Stimulated activated CD8-positive, alpha-beta memory T cell treated with anti-CD3 and anti-CD28 coated beads, Interleukin-7, amount 100 ng/mL, for 4 hours (primary cell): ENCODE results near the gene PSMD2.
"Not testable (repeated sequence)": the region's sequence is repeated elsewhere in the genome, so short reads cannot be mapped to it uniquely, and the experiment has no call there.

ENCODE experiments used
- DNase-seq, 2 donors: peaks; one replicate each; pipeline ENCODE4 v3.0.0-alpha.2; 2020; ENCODE audit warnings: low read depth in 2 of 2

PSMD2 gene

GRCh38 chr3:184298759-184299487 is at the start of gene PSMD2:
TSS of gene PSMD2 (plus strand) at chr3:184299241. CDS start at chr3:184299267, 26 bp downstream.
- DNase-seq, result peak; percentile 96 to 98

GRCh38 chr3:184249412-184250166 is 49.5 kb upstream of the PSMD2 start, which contains the start of gene EEF1AKMT4:
TSS of gene EEF1AKMT4 (plus strand) at chr3:184249672. CDS start at chr3:184249695, 23 bp downstream.
- DNase-seq, result peak; percentile 92 to 94

- DNase-seq, result peak; percentile 77 to 88
Measured at GRCh38 chr3:184250167-184250828, 48.7 kb upstream of the PSMD2 start.

GRCh38 chr3:184255291-184256039 is 43.6 kb upstream of the PSMD2 start:
- no peak for DNase-seq

- no peak for DNase-seq
Measured at GRCh38 chr3:184257083-184257915, 41.7 kb upstream of the PSMD2 start.

GRCh38 chr3:184258926-184259325 is 40.1 kb upstream of the PSMD2 start:
- DNase-seq, result no peak

- DNase-seq, result no peak
Measured at GRCh38 chr3:184259396-184259877, 39.6 kb upstream of the PSMD2 start.

GRCh38 chr3:184259878-184260723 is 38.9 kb upstream of the PSMD2 start:
- DNase-seq, result peak in 1 of 2 donors; percentile 29

- no peak for DNase-seq
Measured at GRCh38 chr3:184260724-184261269, 38.2 kb upstream of the PSMD2 start.

GRCh38 chr3:184261270-184261853 is 37.7 kb upstream of the PSMD2 start, which contains the start of gene CAMK2N2:
TSS of gene CAMK2N2 (minus strand) at chr3:184261553. CDS start at chr3:184261285, 268 bp downstream.
- peak in 1 of 2 donors; percentile 62 for DNase-seq

- peak in 1 of 2 donors; percentile 42 for DNase-seq
Measured at GRCh38 chr3:184261854-184262763, 36.9 kb upstream of the PSMD2 start.

GRCh38 chr3:184262764-184263179 is 36.3 kb upstream of the PSMD2 start:
- no peak for DNase-seq

- DNase-seq, result not testable (repeated sequence)
Measured at GRCh38 chr3:184267249-184267648, 31.8 kb upstream of the PSMD2 start.

GRCh38 chr3:184272269-184272668 is 26.8 kb upstream of the PSMD2 start:
- DNase-seq, result no peak

- DNase-seq, result no peak
Measured at GRCh38 chr3:184275381-184275701, 23.7 kb upstream of the PSMD2 start.

GRCh38 chr3:184275961-184276910 is 22.8 kb upstream of the PSMD2 start, which contains the start of gene ECE2:
TSS of gene ECE2 (plus strand) at chr3:184276022. CDS start at chr3:184276154, 132 bp downstream.
- DNase-seq, result no peak

- DNase-seq, result no peak
Measured at GRCh38 chr3:184277366-184277765, 21.7 kb upstream of the PSMD2 start.
